ENCODE data around the gene NMNAT3. TPM values are rescaled to one million over a fixed set of nuclear protein-coding genes. Genes with fewer than 3 reads are reported as not detected.

Gene NMNAT3
- total and polyA plus RNA-seq, 4 donors = 1.9 to 19.7 (median 2.9) TPM

DNA sequence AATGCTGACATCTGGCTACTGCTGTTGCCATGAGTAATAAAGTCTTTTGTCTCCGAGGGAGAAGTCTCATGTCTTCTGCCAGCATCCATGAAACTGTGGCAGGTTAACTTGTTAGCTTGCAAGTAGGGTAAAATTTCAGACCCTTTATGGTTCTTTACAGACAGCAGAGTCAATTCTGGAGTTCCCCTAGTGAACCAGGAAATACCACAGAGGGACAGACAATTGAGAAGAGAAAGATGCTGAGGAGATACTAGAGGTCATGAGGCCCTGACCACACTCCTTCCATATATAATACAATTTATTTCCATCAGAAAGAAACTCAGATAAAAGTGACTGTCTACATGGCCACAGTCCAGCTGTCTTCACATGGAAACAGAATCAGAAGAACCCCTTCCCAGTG, 38.1 kb downstream of the NMNAT3 start (continued):
- TF ChIP-seq, protein P1, sequence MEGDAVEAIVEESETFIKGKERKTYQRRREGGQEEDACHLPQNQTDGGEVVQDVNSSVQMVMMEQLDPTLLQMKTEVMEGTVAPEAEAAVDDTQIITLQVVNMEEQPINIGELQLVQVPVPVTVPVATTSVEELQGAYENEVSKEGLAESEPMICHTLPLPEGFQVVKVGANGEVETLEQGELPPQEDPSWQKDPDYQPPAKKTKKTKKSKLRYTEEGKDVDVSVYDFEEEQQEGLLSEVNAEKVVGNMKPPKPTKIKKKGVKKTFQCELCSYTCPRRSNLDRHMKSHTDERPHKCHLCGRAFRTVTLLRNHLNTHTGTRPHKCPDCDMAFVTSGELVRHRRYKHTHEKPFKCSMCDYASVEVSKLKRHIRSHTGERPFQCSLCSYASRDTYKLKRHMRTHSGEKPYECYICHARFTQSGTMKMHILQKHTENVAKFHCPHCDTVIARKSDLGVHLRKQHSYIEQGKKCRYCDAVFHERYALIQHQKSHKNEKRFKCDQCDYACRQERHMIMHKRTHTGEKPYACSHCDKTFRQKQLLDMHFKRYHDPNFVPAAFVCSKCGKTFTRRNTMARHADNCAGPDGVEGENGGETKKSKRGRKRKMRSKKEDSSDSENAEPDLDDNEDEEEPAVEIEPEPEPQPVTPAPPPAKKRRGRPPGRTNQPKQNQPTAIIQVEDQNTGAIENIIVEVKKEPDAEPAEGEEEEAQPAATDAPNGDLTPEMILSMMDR (IDR thresholded peaks at IDR 0.05; ENCODE audit: low read depth, low read length, missing input control) = no peak
- TF ChIP-seq EGR1 (IDR thresholded peaks at IDR 0.05; ENCODE audit: low read depth in 2 of 2) = no peak

DNA sequence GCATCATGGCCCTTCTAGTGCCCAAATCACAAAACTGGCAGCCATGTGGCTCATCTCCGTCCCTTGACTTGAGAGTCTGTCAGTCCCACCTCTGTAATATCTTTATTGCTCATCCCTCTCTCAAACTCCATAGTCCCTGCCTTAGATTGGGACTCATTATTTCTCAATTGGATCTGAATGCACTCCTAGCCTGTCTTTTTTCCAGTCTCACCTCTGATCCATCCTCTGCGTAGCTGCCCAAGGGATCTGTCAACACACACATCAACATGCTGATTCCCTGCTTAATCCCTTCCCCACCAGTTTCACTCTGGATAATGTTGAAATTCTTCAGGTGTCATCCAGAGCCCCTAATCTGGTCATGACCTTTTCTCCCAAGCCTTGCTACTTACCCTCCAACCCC, 39.3 kb downstream of the NMNAT3 start:
- TF ChIP-seq FOXA1 (IDR thresholded peaks at IDR 0.05) (no peak), EGR1 (IDR thresholded peaks at IDR 0.05; ENCODE audit: low read depth in 2 of 2) (no peak), YY1 (IDR thresholded peaks at IDR 0.05) (no peak)
- TF ChIP-seq, protein P2, sequence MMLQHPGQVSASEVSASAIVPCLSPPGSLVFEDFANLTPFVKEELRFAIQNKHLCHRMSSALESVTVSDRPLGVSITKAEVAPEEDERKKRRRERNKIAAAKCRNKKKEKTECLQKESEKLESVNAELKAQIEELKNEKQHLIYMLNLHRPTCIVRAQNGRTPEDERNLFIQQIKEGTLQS (IDR thresholded peaks at IDR 0.05) = no peak
- TF ChIP-seq, protein P3, sequence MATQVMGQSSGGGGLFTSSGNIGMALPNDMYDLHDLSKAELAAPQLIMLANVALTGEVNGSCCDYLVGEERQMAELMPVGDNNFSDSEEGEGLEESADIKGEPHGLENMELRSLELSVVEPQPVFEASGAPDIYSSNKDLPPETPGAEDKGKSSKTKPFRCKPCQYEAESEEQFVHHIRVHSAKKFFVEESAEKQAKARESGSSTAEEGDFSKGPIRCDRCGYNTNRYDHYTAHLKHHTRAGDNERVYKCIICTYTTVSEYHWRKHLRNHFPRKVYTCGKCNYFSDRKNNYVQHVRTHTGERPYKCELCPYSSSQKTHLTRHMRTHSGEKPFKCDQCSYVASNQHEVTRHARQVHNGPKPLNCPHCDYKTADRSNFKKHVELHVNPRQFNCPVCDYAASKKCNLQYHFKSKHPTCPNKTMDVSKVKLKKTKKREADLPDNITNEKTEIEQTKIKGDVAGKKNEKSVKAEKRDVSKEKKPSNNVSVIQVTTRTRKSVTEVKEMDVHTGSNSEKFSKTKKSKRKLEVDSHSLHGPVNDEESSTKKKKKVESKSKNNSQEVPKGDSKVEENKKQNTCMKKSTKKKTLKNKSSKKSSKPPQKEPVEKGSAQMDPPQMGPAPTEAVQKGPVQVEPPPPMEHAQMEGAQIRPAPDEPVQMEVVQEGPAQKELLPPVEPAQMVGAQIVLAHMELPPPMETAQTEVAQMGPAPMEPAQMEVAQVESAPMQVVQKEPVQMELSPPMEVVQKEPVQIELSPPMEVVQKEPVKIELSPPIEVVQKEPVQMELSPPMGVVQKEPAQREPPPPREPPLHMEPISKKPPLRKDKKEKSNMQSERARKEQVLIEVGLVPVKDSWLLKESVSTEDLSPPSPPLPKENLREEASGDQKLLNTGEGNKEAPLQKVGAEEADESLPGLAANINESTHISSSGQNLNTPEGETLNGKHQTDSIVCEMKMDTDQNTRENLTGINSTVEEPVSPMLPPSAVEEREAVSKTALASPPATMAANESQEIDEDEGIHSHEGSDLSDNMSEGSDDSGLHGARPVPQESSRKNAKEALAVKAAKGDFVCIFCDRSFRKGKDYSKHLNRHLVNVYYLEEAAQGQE (IDR thresholded peaks at IDR 0.05) = no peak
- H3K9ac ChIP-seq (ENCODE audit: low read depth in 1 of 2, low read length in 2 of 2) = no peak overlapping the region
- no peak overlapping the region for H3K27ac ChIP-seq (ENCODE audit: low read depth in 1 of 2, low read length in 2 of 2)
- no peaks in the 10 kb centered on the region for H3K27me3 ChIP-seq (ENCODE audit: control insufficient read depth in 4 of 4, insufficient read depth in 4 of 4, low read length in 3 of 4)
- no peaks in the 10 kb centered on the region for H3K9me3 ChIP-seq (ENCODE audit: control insufficient read depth in 4 of 4, low read length in 3 of 4)
- 94% methylated on average over 2 of the region's 2 CpGs for WGBS
- no peak for DNase-seq (ENCODE audit: low spot score)
- H3K36me3 ChIP-seq (ENCODE audit: control insufficient read depth in 4 of 4, insufficient read depth in 3 of 4, low read depth in 1 of 4, low read length in 3 of 4) = peaks cover 0 to 3% (median 0%) of the 10 kb centered on the region in 4 donors
- H3K4me1 ChIP-seq (ENCODE audit: control insufficient read depth in 4 of 4, insufficient read depth in 4 of 4, low read length in 3 of 4) = no peaks in the 10 kb centered on the region
- no peak overlapping the region for H3K4me3 ChIP-seq (ENCODE audit: low read depth in 1 of 3, low read length in 3 of 3)

DNA sequence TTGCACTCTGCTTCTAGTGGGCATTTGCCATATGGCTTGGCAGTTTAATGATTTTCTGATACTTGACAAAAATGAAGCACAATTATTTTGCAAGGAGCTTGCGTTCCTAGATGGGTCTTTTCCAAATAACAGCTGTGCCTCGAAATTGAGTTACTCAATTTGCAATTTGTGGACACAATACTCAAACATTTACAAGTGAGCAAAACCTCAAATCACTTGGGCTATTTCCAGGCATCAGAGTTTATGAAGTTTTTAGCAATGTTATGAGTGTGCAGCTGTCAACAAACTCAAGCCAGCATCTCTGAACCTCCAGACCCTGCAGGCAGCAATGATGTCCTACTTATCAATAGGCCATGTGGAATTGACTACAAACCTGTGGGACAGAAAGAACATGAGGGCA, 41.3 kb downstream of the NMNAT3 start:
- Histone ChIP-seq H3K4me3 (ENCODE audit: low read depth in 1 of 3, low read length in 3 of 3) (no peak overlapping the region), H3K36me3 (ENCODE audit: control insufficient read depth in 4 of 4, insufficient read depth in 3 of 4, low read depth in 1 of 4, low read length in 3 of 4) (peaks cover 0 to 3% (median 0%) of the 10 kb centered on the region in 4 donors), H3K9ac (ENCODE audit: low read depth in 1 of 2, low read length in 2 of 2) (no peak overlapping the region), H3K4me1 (ENCODE audit: control insufficient read depth in 4 of 4, insufficient read depth in 4 of 4, low read length in 3 of 4) (no peaks in the 10 kb centered on the region), H3K27ac (ENCODE audit: low read depth in 1 of 2, low read length in 2 of 2) (no peak overlapping the region), H3K27me3 (ENCODE audit: control insufficient read depth in 4 of 4, insufficient read depth in 4 of 4, low read length in 3 of 4) (no peaks in the 10 kb centered on the region), H3K9me3 (ENCODE audit: control insufficient read depth in 4 of 4, low read length in 3 of 4) (no peaks in the 10 kb centered on the region)
- DNase-seq (ENCODE audit: low spot score) = no peak
- 74% methylated on average over 2 of the region's 2 CpGs for WGBS
- no peak for TF ChIP-seq RXRA (IDR thresholded peaks at IDR 0.05)
- no peak for TF ChIP-seq TAF1 (conservative IDR thresholded peaks at IDR 0.05)
- no peak for TF ChIP-seq NR2F2 (IDR thresholded peaks at IDR 0.05)
- TF ChIP-seq, protein P3 (IDR thresholded peaks at IDR 0.05) = no peak
- TF ChIP-seq YY1 (IDR thresholded peaks at IDR 0.05) = no peak
